Measurements from ENCODE around the gene TMEM69.
A peak's percentile ranks its signal among the peaks of the same experiment; 100 is the strongest.
"Not testable (repeated sequence)": the region's sequence is repeated elsewhere in the genome, so short reads cannot be mapped to it uniquely, and the experiment has no call there.

TMEM69 gene

DNA sequence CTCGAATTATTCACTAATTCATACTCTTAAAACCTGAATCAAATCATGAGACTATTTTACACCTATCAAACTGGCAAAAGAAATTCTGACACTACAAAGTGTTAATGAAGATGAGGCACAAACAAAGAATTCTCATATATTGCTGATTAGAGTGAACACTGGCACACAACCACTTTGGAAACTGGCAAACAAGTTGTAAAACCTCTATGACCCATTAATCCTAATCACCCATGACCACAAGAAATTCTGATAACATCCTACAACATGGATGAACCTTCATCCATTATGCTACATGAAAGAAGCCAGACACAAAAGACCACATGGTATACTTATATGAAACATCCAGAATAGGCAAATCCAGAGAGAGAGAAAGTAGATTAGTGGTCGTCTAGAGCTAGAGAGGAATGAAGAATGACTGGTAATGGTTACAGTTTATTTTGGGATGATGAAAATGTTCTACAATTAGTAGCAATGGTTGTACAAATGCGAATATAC, 10.2 kb upstream of the TMEM69 start:
- H3K27ac ChIP-seq (ENCODE audit: low read depth in 2 of 2, low read length in 2 of 2) = no peak overlapping the region
- H3K4me1 ChIP-seq (ENCODE audit: control insufficient read depth in 2 of 2, insufficient read depth in 2 of 2, low read length in 2 of 2) = peaks cover 34 to 52% of the 10 kb centered on the region in 2 donors
- no peaks in the 10 kb centered on the region for H3K27me3 ChIP-seq (ENCODE audit: control insufficient read depth in 2 of 2, insufficient read depth in 2 of 2, low read length in 2 of 2)
- H3K9me3 ChIP-seq (ENCODE audit: control insufficient read depth in 2 of 2, low read length in 2 of 2) = no peaks in the 10 kb centered on the region
- H3K36me3 ChIP-seq (ENCODE audit: control insufficient read depth in 2 of 2, insufficient read depth in 2 of 2, low read length in 2 of 2) = peaks cover 3 to 4% of the 10 kb centered on the region in 2 donors
- H3K4me3 ChIP-seq (ENCODE audit: low read length in 2 of 2) = no peak overlapping the region
- no peak overlapping the region for H3K9ac ChIP-seq (ENCODE audit: low read depth in 1 of 2, low read length in 2 of 2)

GRCh38 chr1:45678489-45678888, 9.5 kb upstream of the TMEM69 start:
- Histone ChIP-seq H3K36me3 (ENCODE audit: control insufficient read depth in 2 of 2, insufficient read depth in 2 of 2, low read length in 2 of 2) (peaks cover 0 to 4% of the 10 kb centered on the region in 2 donors), H3K27me3 (ENCODE audit: control insufficient read depth in 2 of 2, insufficient read depth in 2 of 2, low read length in 2 of 2) (no peaks in the 10 kb centered on the region), H3K4me1 (ENCODE audit: control insufficient read depth in 2 of 2, insufficient read depth in 2 of 2, low read length in 2 of 2) (peaks cover 36 to 53% of the 10 kb centered on the region in 2 donors), H3K9me3 (ENCODE audit: control insufficient read depth in 2 of 2, low read length in 2 of 2) (no peaks in the 10 kb centered on the region), H3K27ac (ENCODE audit: low read depth in 2 of 2, low read length in 2 of 2) (no peak overlapping the region), H3K4me3 (ENCODE audit: low read length in 2 of 2) (no peak overlapping the region), H3K9ac (ENCODE audit: low read depth in 1 of 2, low read length in 2 of 2) (no peak overlapping the region)

GRCh38 chr1:45679123-45679522, 8.9 kb upstream of the TMEM69 start:
- no peak overlapping the region for H3K9ac ChIP-seq (ENCODE audit: low read depth in 1 of 2, low read length in 2 of 2)
- H3K4me1 ChIP-seq (ENCODE audit: control insufficient read depth in 2 of 2, insufficient read depth in 2 of 2, low read length in 2 of 2) = peaks cover 36 to 56% of the 10 kb centered on the region in 2 donors
- no peak overlapping the region for H3K27ac ChIP-seq (ENCODE audit: low read depth in 2 of 2, low read length in 2 of 2)
- H3K36me3 ChIP-seq (ENCODE audit: control insufficient read depth in 2 of 2, insufficient read depth in 2 of 2, low read length in 2 of 2) = peaks cover 0 to 4% of the 10 kb centered on the region in 2 donors
- H3K27me3 ChIP-seq (ENCODE audit: control insufficient read depth in 2 of 2, insufficient read depth in 2 of 2, low read length in 2 of 2) = no peaks in the 10 kb centered on the region
- no peak overlapping the region for H3K4me3 ChIP-seq (ENCODE audit: low read length in 2 of 2)
- H3K9me3 ChIP-seq (ENCODE audit: control insufficient read depth in 2 of 2, low read length in 2 of 2) = no peaks in the 10 kb centered on the region

GRCh38 chr1:45682942-45683341, 5.0 kb upstream of the TMEM69 start:
- Histone ChIP-seq H3K9ac (ENCODE audit: low read depth in 1 of 2, low read length in 2 of 2) (no peak overlapping the region), H3K27me3 (ENCODE audit: control insufficient read depth in 2 of 2, insufficient read depth in 2 of 2, low read length in 2 of 2) (no peaks in the 10 kb centered on the region), H3K4me3 (ENCODE audit: low read length in 2 of 2) (peak overlapping the region in 1 of 2 donors; percentile 0), H3K36me3 (ENCODE audit: control insufficient read depth in 2 of 2, insufficient read depth in 2 of 2, low read length in 2 of 2) (no peaks in the 10 kb centered on the region), H3K4me1 (ENCODE audit: control insufficient read depth in 2 of 2, insufficient read depth in 2 of 2, low read length in 2 of 2) (peaks cover 48 to 51% of the 10 kb centered on the region in 2 donors), H3K9me3 (ENCODE audit: control insufficient read depth in 2 of 2, low read length in 2 of 2) (no peaks in the 10 kb centered on the region), H3K27ac (ENCODE audit: low read depth in 2 of 2, low read length in 2 of 2) (no peak overlapping the region)

- Histone ChIP-seq H3K27me3 (ENCODE audit: control insufficient read depth in 2 of 2, insufficient read depth in 2 of 2, low read length in 2 of 2) (no peaks in the 10 kb centered on the region), H3K9me3 (ENCODE audit: control insufficient read depth in 2 of 2, low read length in 2 of 2) (no peaks in the 10 kb centered on the region), H3K27ac (ENCODE audit: low read depth in 2 of 2, low read length in 2 of 2) (peak overlapping the region in 1 of 2 donors; percentile 2), H3K4me3 (ENCODE audit: low read length in 2 of 2) (peak overlapping the region; percentile 97 to 98), H3K9ac (ENCODE audit: low read depth in 1 of 2, low read length in 2 of 2) (peak overlapping the region in 1 of 2 donors; percentile 100), H3K36me3 (ENCODE audit: control insufficient read depth in 2 of 2, insufficient read depth in 2 of 2, low read length in 2 of 2) (no peaks in the 10 kb centered on the region), H3K4me1 (ENCODE audit: control insufficient read depth in 2 of 2, insufficient read depth in 2 of 2, low read length in 2 of 2) (peaks cover 46 to 49% of the 10 kb centered on the region in 2 donors)
Observed at GRCh38 chr1:45684402-45684801, 3.6 kb upstream of the TMEM69 start.

DNA sequence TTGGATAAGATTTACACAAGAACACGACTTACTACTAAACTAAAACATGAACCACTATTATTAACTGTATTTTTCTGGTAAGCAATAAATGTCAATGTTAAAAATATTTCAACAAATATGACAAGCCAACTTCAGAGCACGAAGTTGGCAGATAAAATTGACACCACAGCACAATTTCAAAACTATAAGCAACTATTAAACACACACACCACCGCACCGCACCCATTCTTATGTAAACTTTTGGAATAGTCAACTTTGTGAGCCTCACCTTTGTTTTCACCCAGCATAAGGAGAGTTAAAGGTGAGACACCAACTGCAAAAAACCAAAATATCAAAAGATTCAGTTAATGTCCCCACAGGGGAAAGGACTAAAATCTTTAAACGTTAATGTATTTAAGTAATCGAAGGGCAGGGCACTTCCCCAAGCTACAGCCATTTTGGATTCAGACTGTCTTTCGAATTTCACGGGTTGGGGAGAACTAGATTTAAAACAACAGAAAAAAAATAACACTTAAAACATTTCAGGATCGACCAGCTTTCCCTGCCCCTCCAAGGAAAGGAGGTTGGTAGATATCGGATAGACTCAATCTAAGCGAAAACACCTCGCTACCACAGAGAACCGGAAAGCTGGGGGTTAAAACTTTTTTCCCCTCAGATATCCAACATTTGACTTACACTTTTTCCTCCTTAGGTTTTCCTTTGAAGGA, 2.5 kb upstream of the TMEM69 start:
- no peaks in the 10 kb centered on the region for H3K27me3 ChIP-seq (ENCODE audit: control insufficient read depth in 2 of 2, insufficient read depth in 2 of 2, low read length in 2 of 2)
- H3K36me3 ChIP-seq (ENCODE audit: control insufficient read depth in 2 of 2, insufficient read depth in 2 of 2, low read length in 2 of 2) = peaks cover 0 to under 1% of the 10 kb centered on the region in 2 donors
- H3K4me1 ChIP-seq (ENCODE audit: control insufficient read depth in 2 of 2, insufficient read depth in 2 of 2, low read length in 2 of 2) = peaks cover 43% of the 10 kb centered on the region in 2 donors
- peak overlapping the region; percentile 100 for H3K27ac ChIP-seq (ENCODE audit: low read depth in 2 of 2, low read length in 2 of 2)
- H3K9ac ChIP-seq (ENCODE audit: low read depth in 1 of 2, low read length in 2 of 2) = peak overlapping the region; percentile 100
- H3K9me3 ChIP-seq (ENCODE audit: control insufficient read depth in 2 of 2, low read length in 2 of 2) = no peaks in the 10 kb centered on the region
- H3K4me3 ChIP-seq (ENCODE audit: low read length in 2 of 2) = peak overlapping the region; percentile 97 to 98

- Histone ChIP-seq H3K9me3 (ENCODE audit: control insufficient read depth in 2 of 2, low read length in 2 of 2) (no peaks in the 10 kb centered on the region), H3K27me3 (ENCODE audit: control insufficient read depth in 2 of 2, insufficient read depth in 2 of 2, low read length in 2 of 2) (no peaks in the 10 kb centered on the region), H3K4me1 (ENCODE audit: control insufficient read depth in 2 of 2, insufficient read depth in 2 of 2, low read length in 2 of 2) (peaks cover 38% of the 10 kb centered on the region in 2 donors), H3K27ac (ENCODE audit: low read depth in 2 of 2, low read length in 2 of 2) (peak overlapping the region; percentile 100), H3K4me3 (ENCODE audit: low read length in 2 of 2) (peak overlapping the region; percentile 97 to 98), H3K36me3 (ENCODE audit: control insufficient read depth in 2 of 2, insufficient read depth in 2 of 2, low read length in 2 of 2) (peaks cover 0 to 5% of the 10 kb centered on the region in 2 donors), H3K9ac (ENCODE audit: low read depth in 1 of 2, low read length in 2 of 2) (peak overlapping the region; percentile 100)
Observed at GRCh38 chr1:45686015-45686287, 2.0 kb upstream of the TMEM69 start.

GRCh38 chr1:45686288-45687013, 1.5 kb upstream of the TMEM69 start, which contains the start of gene GPBP1L1:
TSS of gene GPBP1L1 (minus strand) at chr1:45686533. CDS start at chr1:45659087, 27,446 bp downstream.
- Histone ChIP-seq H3K27ac (ENCODE audit: low read depth in 2 of 2, low read length in 2 of 2) (peak within 1 kb of the TSS; percentile 100), H3K4me1 (ENCODE audit: control insufficient read depth in 2 of 2, insufficient read depth in 2 of 2, low read length in 2 of 2) (peaks cover 33% of the 10 kb centered on the region in 2 donors), H3K36me3 (ENCODE audit: control insufficient read depth in 2 of 2, insufficient read depth in 2 of 2, low read length in 2 of 2) (peaks cover 0 to 10% of the 10 kb centered on the region in 2 donors), H3K9ac (ENCODE audit: low read depth in 1 of 2, low read length in 2 of 2) (peak within 1 kb of the TSS; percentile 100), H3K27me3 (ENCODE audit: control insufficient read depth in 2 of 2, insufficient read depth in 2 of 2, low read length in 2 of 2) (no peaks in the 10 kb centered on the region), H3K9me3 (ENCODE audit: control insufficient read depth in 2 of 2, low read length in 2 of 2) (no peaks in the 10 kb centered on the region), H3K4me3 (ENCODE audit: low read length in 2 of 2) (peak within 1 kb of the TSS; percentile 97 to 98)

- Histone ChIP-seq H3K36me3 (ENCODE audit: control insufficient read depth in 2 of 2, insufficient read depth in 2 of 2, low read length in 2 of 2) (peaks cover 0 to 13% of the 10 kb centered on the region in 2 donors), H3K27me3 (ENCODE audit: control insufficient read depth in 2 of 2, insufficient read depth in 2 of 2, low read length in 2 of 2) (no peaks in the 10 kb centered on the region), H3K27ac (ENCODE audit: low read depth in 2 of 2, low read length in 2 of 2) (peak overlapping the region; percentile 100), H3K4me1 (ENCODE audit: control insufficient read depth in 2 of 2, insufficient read depth in 2 of 2, low read length in 2 of 2) (peaks cover 26% of the 10 kb centered on the region in 2 donors), H3K4me3 (ENCODE audit: low read length in 2 of 2) (peak overlapping the region; percentile 97 to 98), H3K9ac (ENCODE audit: low read depth in 1 of 2, low read length in 2 of 2) (peak overlapping the region; percentile 100), H3K9me3 (ENCODE audit: control insufficient read depth in 2 of 2, low read length in 2 of 2) (no peaks in the 10 kb centered on the region)
Observed at GRCh38 chr1:45687014-45687753, 797 bp upstream of the TMEM69 start.

- H3K27ac ChIP-seq (ENCODE audit: low read depth in 2 of 2, low read length in 2 of 2); H3K9ac ChIP-seq (ENCODE audit: low read depth in 1 of 2, low read length in 2 of 2); H3K27me3 ChIP-seq (ENCODE audit: control insufficient read depth in 2 of 2, insufficient read depth in 2 of 2, low read length in 2 of 2); H3K4me1 ChIP-seq (ENCODE audit: control insufficient read depth in 2 of 2, insufficient read depth in 2 of 2, low read length in 2 of 2); H3K4me3 ChIP-seq (ENCODE audit: low read length in 2 of 2); H3K9me3 ChIP-seq (ENCODE audit: control insufficient read depth in 2 of 2, low read length in 2 of 2): not testable (repeated sequence)
- peaks cover 28 to 48% of the 10 kb centered on the region in 2 donors for H3K36me3 ChIP-seq (ENCODE audit: control insufficient read depth in 2 of 2, insufficient read depth in 2 of 2, low read length in 2 of 2)
Observed at GRCh38 chr1:45693811-45694210, 5.8 kb downstream of the TMEM69 start.

Data from mucosa of rectum (tissue), 2 donors.